Mesendoderm (in vitro differentiated cells): Measurements from ENCODE around the gene ZNF878. TPM values are rescaled to one million over a fixed set of nuclear protein-coding genes. Genes with fewer than 3 reads are reported as not detected.
A peak's percentile ranks its signal among the peaks of the same experiment; 100 is the strongest.

ENCODE experiments used
- DNase-seq: peaks from one replicate; pipeline ENCODE4 v3.0.0; 2013
- H2AK5ac ChIP-seq: 2 replicates; pipeline ENCODE4 v1.6.1; 2013; ENCODE audit warnings: low read length, inconsistent platforms
- H2BK120ac ChIP-seq: 2 replicates; pipeline ENCODE4 v1.6.1; 2013; ENCODE audit warnings: low read depth, mild to moderate bottlenecking, low read length, moderate library complexity, mixed read lengths
- H2BK15ac ChIP-seq: replicated peaks from 2 replicates; pipeline ENCODE4 v1.6.1; 2013; ENCODE audit warnings: low read depth, mild to moderate bottlenecking, moderate library complexity
- H2BK5ac ChIP-seq: 2 replicates; pipeline ENCODE4 v1.6.1; 2013; ENCODE audit warnings: low read length, inconsistent platforms
- H3K18ac ChIP-seq: 2 replicates; pipeline ENCODE4 v1.6.1; 2013; ENCODE audit warnings: mild to moderate bottlenecking, low read length, mixed read lengths
- H3K23ac ChIP-seq: one replicate; pipeline ENCODE4 v1.6.1; 2013; ENCODE audit warnings: low read length
- H3K27ac ChIP-seq: 2 replicates; pipeline ENCODE4 v1.5.1; 2013; ENCODE audit warnings: low read depth, mild to moderate bottlenecking, inconsistent platforms, low read length, moderate library complexity
- H3K27me3 ChIP-seq: 2 replicates; pipeline ENCODE4 v1.6.1; 2013; ENCODE audit warnings: low read length, control low read depth, mild to moderate bottlenecking, inconsistent platforms; ENCODE audit not compliant: insufficient read depth, poor library complexity
- H3K36me3 ChIP-seq: 2 replicates; pipeline ENCODE4 v1.6.1; 2013; ENCODE audit warnings: low read length, inconsistent platforms; ENCODE audit not compliant: control insufficient read depth, insufficient read depth
- H3K4ac ChIP-seq: one replicate; pipeline ENCODE4 v1.6.1; 2013; ENCODE audit warnings: low read depth, mild to moderate bottlenecking, low read length, moderate library complexity
- H3K4me1 ChIP-seq: 2 replicates; pipeline ENCODE4 v1.6.1; 2013; ENCODE audit warnings: low read depth, low read length, inconsistent platforms; ENCODE audit not compliant: control insufficient read depth
- H3K4me2 ChIP-seq: 2 replicates; pipeline ENCODE4 v1.6.1; 2013; ENCODE audit warnings: low read length
- H3K4me3 ChIP-seq: 2 replicates; pipeline ENCODE4 v1.5.1; 2013; ENCODE audit warnings: mild to moderate bottlenecking, low read length
- H3K56ac ChIP-seq: one replicate; pipeline ENCODE4 v1.6.1; 2013; ENCODE audit warnings: low read length
- H3K79me1 ChIP-seq: 2 replicates; pipeline ENCODE4 v1.6.1; 2013; ENCODE audit warnings: low read length, inconsistent platforms
- H3K79me2 ChIP-seq: 2 replicates; pipeline ENCODE4 v1.6.1; 2013; ENCODE audit warnings: mild to moderate bottlenecking, low read length; ENCODE audit not compliant: control insufficient read depth, insufficient read depth
- H3K9ac ChIP-seq: 2 replicates; pipeline ENCODE4 v1.6.1; 2013; ENCODE audit warnings: low read length, inconsistent platforms
- H4K5ac ChIP-seq: one replicate; pipeline ENCODE4 v1.6.1; 2013; ENCODE audit warnings: low read length
- H4K8ac ChIP-seq: one replicate; pipeline ENCODE4 v1.6.1; 2013; ENCODE audit warnings: low read depth, mild to moderate bottlenecking, control low read depth, low read length, moderate library complexity
- WGBS: extraction: QIAGEN DNeasy Blood & Tissue Kit; methylation state at CpG from one replicate; pipeline ENCODE4 v1.1.7; 2013; ENCODE audit warnings: low lambda C conversion rate, missing lambda C conversion rate; ENCODE audit not compliant: insufficient coverage; ENCODE audit errors: extremely low coverage; 5-methylcytosine and 5-hydroxymethylcytosine counted together
- polyA plus RNA-seq, 2 experiments: library from polyadenylated mRNA; stranded (reverse); fragments of 200-250 nt; gene quantifications; one replicate each; pipeline ENCODE4 v1.2.3, GENCODE V29; 2013

The ZNF878 gene
- polyA plus RNA-seq (2013, experiment 1 of 2), result 1.2 TPM
- polyA plus RNA-seq (2013, experiment 2 of 2), result 1.5 TPM

GRCh38 chr19:12052497-12053169 lies at the start of gene ZNF878:
ZNF878 (minus strand) TSS chr19:12052961; CDS start chr19:12052801, 160 bp downstream.
- Histone ChIP-seq H3K79me2 (no peaks in the 10 kb centered on the region), H3K27ac (peak within 1 kb of the TSS; percentile 97), H3K27me3 (no peaks in the 10 kb centered on the region), H3K4me3 (peak within 1 kb of the TSS; percentile 84), H3K4ac (no peak within 1 kb of the TSS), H4K5ac (no peak within 1 kb of the TSS), H3K9ac (peak within 1 kb of the TSS; percentile 91), H3K4me2 (peak within 1 kb of the TSS; percentile 94), H3K18ac (peak within 1 kb of the TSS; percentile 61), H3K4me1 (no peaks in the 10 kb centered on the region), H3K23ac (peak within 1 kb of the TSS; percentile 80), H3K56ac (peak within 1 kb of the TSS; percentile 97), H3K79me1 (no peaks in the 10 kb centered on the region), H4K8ac (peak within 1 kb of the TSS; percentile 94), H3K36me3 (no peaks in the 10 kb centered on the region), H2BK15ac (no peak within 1 kb of the TSS), H2BK120ac (no peak within 1 kb of the TSS), H2AK5ac (no peak within 1 kb of the TSS), H2BK5ac (peak within 1 kb of the TSS; percentile 66)
- DNase-seq, result peak; percentile 99
- no CpG with 5 or more reads among the region's 46 CpGs for WGBS

DNA sequence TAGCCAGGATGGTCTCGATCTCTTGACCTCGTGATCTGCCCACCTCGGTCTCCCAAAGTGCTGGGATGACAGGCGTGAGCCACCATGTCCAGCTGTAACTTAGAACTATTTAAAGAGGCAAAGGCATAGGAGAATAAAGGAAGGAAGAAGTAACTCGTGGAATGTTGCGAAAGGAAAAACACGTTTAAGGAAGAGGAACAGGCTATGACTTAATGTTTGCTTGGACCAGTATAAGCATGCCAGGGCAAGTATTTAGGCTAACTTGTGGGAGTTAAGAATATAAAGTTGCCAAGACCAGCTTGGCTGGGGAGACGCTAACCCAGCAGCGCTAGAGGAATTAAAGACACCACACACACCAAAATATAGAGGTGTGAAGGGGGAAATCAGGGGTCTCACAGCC lies 45.3 kb upstream of the ZNF878 start:
- Histone ChIP-seq H4K5ac (no peak overlapping the region), H3K4me2 (no peak overlapping the region), H2BK15ac (no peak overlapping the region), H2BK120ac (no peak overlapping the region), H3K4ac (no peak overlapping the region), H2AK5ac (no peak overlapping the region), H3K79me1 (peaks cover 5% of the 10 kb centered on the region), H3K23ac (no peak overlapping the region), H3K18ac (no peak overlapping the region), H4K8ac (no peak overlapping the region), H3K27me3 (no peaks in the 10 kb centered on the region), H3K27ac (no peak overlapping the region), H2BK5ac (no peak overlapping the region), H3K9ac (no peak overlapping the region), H3K79me2 (peaks cover 13% of the 10 kb centered on the region), H3K4me3 (no peak overlapping the region), H3K56ac (no peak overlapping the region), H3K36me3 (peaks cover 4% of the 10 kb centered on the region), H3K4me1 (no peaks in the 10 kb centered on the region)
- no CpG with 5 or more reads among the region's 9 CpGs for WGBS
- DNase-seq, result no peak

GRCh38 chr19:12095111-12095790 lies 42.5 kb upstream of the ZNF878 start:
- Histone ChIP-seq H3K56ac (no peak overlapping the region), H4K8ac (no peak overlapping the region), H3K4me3 (no peak overlapping the region), H2BK15ac (no peak overlapping the region), H3K4me2 (no peak overlapping the region), H3K36me3 (peaks cover 4% of the 10 kb centered on the region), H4K5ac (no peak overlapping the region), H3K27me3 (no peaks in the 10 kb centered on the region), H3K79me2 (peaks cover 14% of the 10 kb centered on the region), H3K79me1 (peaks cover 6% of the 10 kb centered on the region), H3K27ac (no peak overlapping the region), H3K4ac (no peak overlapping the region), H3K23ac (no peak overlapping the region), H2BK5ac (no peak overlapping the region), H3K4me1 (no peaks in the 10 kb centered on the region), H2AK5ac (no peak overlapping the region), H3K18ac (no peak overlapping the region), H3K9ac (no peak overlapping the region), H2BK120ac (no peak overlapping the region)
- WGBS, result no CpG with 5 or more reads among the region's 4 CpGs
- no peak for DNase-seq

GRCh38 chr19:12093777-12094176 lies 41.0 kb upstream of the ZNF878 start:
- no peak overlapping the region for H3K23ac ChIP-seq
- H2BK5ac ChIP-seq, result no peak overlapping the region
- H3K27ac ChIP-seq, result no peak overlapping the region
- H3K18ac ChIP-seq, result no peak overlapping the region
- H3K4me2 ChIP-seq, result no peak overlapping the region
- no peak overlapping the region for H4K8ac ChIP-seq
- H3K4me3 ChIP-seq, result no peak overlapping the region
- H2BK120ac ChIP-seq, result no peak overlapping the region
- peaks cover 14% of the 10 kb centered on the region for H3K79me2 ChIP-seq
- H3K27me3 ChIP-seq, result no peaks in the 10 kb centered on the region
- no peak overlapping the region for H2AK5ac ChIP-seq
- no peak overlapping the region for H4K5ac ChIP-seq
- no peaks in the 10 kb centered on the region for H3K4me1 ChIP-seq
- H3K79me1 ChIP-seq, result peaks cover 6% of the 10 kb centered on the region
- no CpG with 5 or more reads among the region's 3 CpGs for WGBS
- no peak overlapping the region for H3K9ac ChIP-seq
- peaks cover 4% of the 10 kb centered on the region for H3K36me3 ChIP-seq
- no peak overlapping the region for H3K4ac ChIP-seq
- H3K56ac ChIP-seq, result no peak overlapping the region
- no peak for DNase-seq
- H2BK15ac ChIP-seq, result no peak overlapping the region

DNA sequence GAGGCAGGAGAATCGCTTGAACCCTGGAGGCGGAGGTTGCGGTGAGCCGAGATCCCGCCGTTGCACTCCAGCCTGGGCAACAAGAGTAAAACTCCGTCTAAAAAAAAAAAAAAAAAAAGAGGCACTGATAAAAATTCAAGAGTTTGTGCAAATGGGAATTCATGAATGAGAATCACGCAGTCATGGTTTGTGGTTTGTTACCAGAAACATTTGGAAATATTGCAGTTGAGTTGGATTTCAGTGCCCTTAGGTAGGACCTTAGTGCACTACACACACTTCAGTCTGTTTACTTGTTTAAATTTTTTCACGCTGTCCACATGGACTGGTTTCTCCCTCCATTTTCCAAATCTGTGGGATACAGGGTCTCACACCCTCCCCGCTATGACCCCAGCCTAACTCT lies 40.2 kb upstream of the ZNF878 start:
- no peak overlapping the region for H3K27ac ChIP-seq

More for the DNA sequence above, 40.2 kb upstream of the ZNF878 start:
- Histone ChIP-seq H3K23ac (no peak overlapping the region), H3K9ac (peak overlapping the region; percentile 81), H3K27me3 (no peaks in the 10 kb centered on the region), H3K4ac (no peak overlapping the region), H3K18ac (no peak overlapping the region), H3K56ac (peak overlapping the region; percentile 87), H4K8ac (no peak overlapping the region), H3K4me2 (peak overlapping the region; percentile 79), H2BK120ac (no peak overlapping the region), H3K4me1 (no peaks in the 10 kb centered on the region), H4K5ac (no peak overlapping the region), H3K79me1 (peaks cover 6% of the 10 kb centered on the region), H3K36me3 (peaks cover 2% of the 10 kb centered on the region), H3K79me2 (peaks cover 13% of the 10 kb centered on the region), H2AK5ac (no peak overlapping the region), H2BK15ac (no peak overlapping the region), H2BK5ac (no peak overlapping the region), H3K4me3 (peak overlapping the region; percentile 54)
- DNase-seq, result no peak
- no CpG with 5 or more reads among the region's 10 CpGs for WGBS
